Heart right ventricle (tissue), 16 donors: ENCODE measurements around the gene TSPAN18. TPM values are rescaled to one million over a fixed set of nuclear protein-coding genes. Genes with fewer than 3 reads are reported as not detected.

Experiments used
- ATAC-seq, 8 donors: fragments of 200-7000 bp; cut with Tn5 transposase; one replicate each; pipeline ENCODE4 v1.9.1; 2020; ENCODE audit warnings: mild to moderate bottlenecking in 8 of 8, moderate library complexity in 8 of 8, moderate number of reproducible peaks in 1 of 8
- DNase-seq, 2 donors: peaks; one replicate each; pipeline ENCODE4 v3.0.0-alpha.2; 2020
- H3K27ac ChIP-seq, 10 donors: fragments of 200-600 bp; sonication (generic) in 2 of 10; one replicate each; pipeline versions ENCODE4 v1.5.0 to v1.8.0; 2020 to 2022; ENCODE audit warnings: mild to moderate bottlenecking in 3 of 10
- H3K27me3 ChIP-seq, 7 donors: fragments of 200-600 bp; one replicate each; pipeline ENCODE4 v1.8.0; 2021 to 2022; ENCODE audit warnings: mild to moderate bottlenecking in 2 of 7
- H3K36me3 ChIP-seq, 9 donors: fragments of 200-600 bp; sonication (generic) in 1 of 9; one replicate each; pipeline versions ENCODE4 v1.5.0 to v1.8.0; 2020 to 2022; ENCODE audit warnings: mild to moderate bottlenecking in 2 of 9
- H3K4me1 ChIP-seq, 9 donors: fragments of 200-600 bp; sonication (generic) in 1 of 9; one replicate each; pipeline versions ENCODE4 v1.5.0 to v1.8.0; 2020 to 2022; ENCODE audit warnings: mild to moderate bottlenecking in 4 of 9
- H3K4me3 ChIP-seq, 10 donors: fragments of 200-600 bp; sonication (generic) in 2 of 10; one replicate each; pipeline versions ENCODE4 v1.5.0 to v1.8.0; 2020 to 2022; ENCODE audit warnings: mild to moderate bottlenecking in 7 of 10, moderate library complexity in 2 of 10
- H3K9me3 ChIP-seq, 11 donors: fragments of 200-600 bp in 10 of 11; sonication (generic) in 2 of 11; one replicate each; pipeline versions ENCODE4 v1.5.0 to v1.8.0; 2013 to 2022; ENCODE audit warnings: mild to moderate bottlenecking in 2 of 11, control low read depth in 1 of 11, moderate library complexity in 1 of 11
- CTCF ChIP-seq, 9 donors: fragments of 200-600 bp; sonication (generic) in 2 of 9; IDR thresholded peaks; one replicate each; pipeline versions ENCODE4 v1.5.0 to v1.8.0; 2021 to 2022; ENCODE audit warnings: antibody characterized with exemption in 9 of 9, mild to moderate bottlenecking in 5 of 9, moderate library complexity in 1 of 9
- WGBS, 2 donors: extraction: QIAGEN DNeasy Blood & Tissue Kit; methylation state at CpG; one replicate each; pipeline ENCODE4 v1.1.7; 2013; ENCODE audit warnings: inconsistent platforms in 1 of 2; 5-methylcytosine and 5-hydroxymethylcytosine counted together
- intact Hi-C, 10 donors: fragments of 100-400 bp; cut with DNase I; formaldehyde crosslinking; loops; one replicate each; pipeline versions ENCODE4 v1.11.1 to v1.14.2; 2022
- polyA plus RNA-seq, 2 donors: library from polyadenylated mRNA; stranded (reverse); fragments of 200-250 nt; gene quantifications; one replicate each; pipeline ENCODE4 v1.2.3, GENCODE V29; 2013
- total RNA-seq, 10 donors: library from RNA; stranded (reverse); fragmentation: NEBNext Ultra II Directional in 3 of 10; extraction: Animal tissue kit (Norgen Biotek cat#: 25700) in 3 of 10; gene quantifications; one replicate each; pipeline versions ENCODE4 v1.2.1 to v1.2.4, GENCODE V29; 2021 to 2023
- donor health status: Arrhythmogenic right ventricular cardiomyopathy.
- donor health status: ischemic (EF 13 %, LVEDD 7.1; RV severe dilation, severe dysfunction).
- donor health status: healthy with polysubstance abuse.
- donor health status: DM: no; HTN: yes; CAD: no.
- donor health status: DM: no; HTN: no; CAD: no.
- donor health status: ischemic (EF 25% LVEDD 6.9; RV normal size, moderate dysfunction).
- donor health status: ischemic (EF 25% LVEDD 5.7; RV mildly dilated, moderate dysfunction).
- donor health status: healthy.
- donor health status: DM: yes; HTN: yes; CAD: no.
- donor health status: Ischemic cardiomyopathy.
- donor health status: ischemic (EF 35%, LVEDD 5.7; RV mildly dilated, moderate dysfunction).
- donor health status: nonischemic (EF 11% LVEDD 7.7; RV severe dilation, severe dysfunction).
- donor health status: DM: yes; HTN: yes; CAD: no.
- donor health status: PGD.
- donor health status: ischemic (EF 29% LVEDD 5.4; RV normal size, mild dysfunction).
- donor health status: nonischemic (EF 23%, LVEDD 6.1; RV moderate dilation, normal function).

TSPAN18 gene
- total and polyA plus RNA-seq, 12 donors, result 37.7 to 140 (median 92.9) TPM

DNA sequence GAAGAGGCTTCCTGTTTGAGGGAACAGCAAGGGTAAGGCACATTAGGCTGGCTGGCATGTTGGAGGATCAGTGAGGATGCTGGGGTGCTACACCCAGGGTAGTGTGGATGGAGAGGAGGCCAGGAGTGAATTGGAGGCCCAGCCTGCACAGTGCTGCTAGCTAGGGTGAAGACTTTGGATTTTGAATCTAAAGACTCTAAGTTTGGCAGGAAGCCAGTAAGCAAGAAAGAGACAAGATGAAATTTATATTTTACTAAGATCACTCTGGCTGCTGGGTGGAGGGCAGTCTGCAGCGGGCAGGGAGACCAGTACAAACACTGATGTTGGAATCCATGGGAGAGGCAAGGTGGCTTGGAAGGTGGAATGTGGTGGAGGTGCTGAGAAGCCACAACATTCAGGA lies 43.6 kb downstream of the TSPAN18 start:
- ATAC-seq (no peak), DNase-seq (no peak)
- Histone ChIP-seq H3K36me3 (peaks cover 0 to 4% (median 0%) of the 10 kb centered on the region in 9 donors), H3K4me1 (peaks cover 31 to 85% (median 67%) of the 10 kb centered on the region in 9 donors), H3K9me3 (peaks cover 0 to 11% (median 3%) of the 10 kb centered on the region in 11 donors), H3K4me3 (no peak overlapping the region), H3K27ac (peak overlapping the region in 5 of 10 donors; percentile 2 to 87 (median 15)), H3K27me3 (no peaks in the 10 kb centered on the region)
- intact Hi-C loops, result loop anchor here in 3 of 10 donors (5.0 to 10.0 kb wide), 2 partner anchors 43 to 46 kb away; partner anchors contain the start of gene TSPAN18 (in 3 of the 3)
- 100% methylated on average over 1 of the region's 1 CpG for WGBS, 2 donors
- no peak for TF ChIP-seq CTCF (IDR thresholded peaks at IDR 0.05)

GRCh38 chr11:44771252-44771734 lies 44.5 kb downstream of the TSPAN18 start:
- peaks cover 0 to 11% (median 3%) of the 10 kb centered on the region in 11 donors for H3K9me3 ChIP-seq
- no peaks in the 10 kb centered on the region for H3K27me3 ChIP-seq
- ATAC-seq, result no peak
- TF ChIP-seq CTCF (IDR thresholded peaks at IDR 0.05), result no peak
- intact Hi-C loops, result loop anchor here in 3 of 10 donors (5.0 to 10.0 kb wide), 2 partner anchors 44 to 46 kb away; partner anchors contain the start of gene TSPAN18 (in 3 of the 3)
- H3K36me3 ChIP-seq, result peaks cover 0 to 4% (median 0%) of the 10 kb centered on the region in 9 donors
- peak overlapping the region in 3 of 10 donors; percentile 9 to 87 (median 50) for H3K27ac ChIP-seq
- no peak for DNase-seq
- no peak overlapping the region for H3K4me3 ChIP-seq
- peaks cover 30 to 85% (median 66%) of the 10 kb centered on the region in 9 donors for H3K4me1 ChIP-seq

DNA sequence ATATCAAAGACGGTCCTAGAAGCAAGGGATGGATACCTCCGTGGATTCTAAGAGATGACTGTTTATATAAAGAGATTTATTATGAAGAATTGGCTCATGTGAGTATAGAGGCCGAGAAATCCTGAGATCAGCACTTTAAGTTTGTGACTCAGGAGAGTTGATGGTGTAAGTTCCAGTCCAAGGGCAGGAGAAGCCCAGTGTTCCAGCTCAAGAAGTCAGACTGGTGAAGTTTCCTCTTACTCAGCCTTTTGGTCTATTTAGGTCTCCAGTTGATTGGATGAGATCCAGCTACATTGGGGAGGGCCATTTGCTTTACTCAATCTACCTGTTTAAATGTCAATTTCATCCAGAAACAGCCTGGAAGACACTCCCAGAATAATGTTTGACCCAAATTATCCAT lies 45.1 kb downstream of the TSPAN18 start:
- peaks cover 0 to 11% (median 3%) of the 10 kb centered on the region in 11 donors for H3K9me3 ChIP-seq
- DNase-seq (no peak), ATAC-seq (no peak)
- peaks cover 0 to 4% (median 0%) of the 10 kb centered on the region in 9 donors for H3K36me3 ChIP-seq
- H3K27me3 ChIP-seq, result no peaks in the 10 kb centered on the region
- TF ChIP-seq CTCF (IDR thresholded peaks at IDR 0.05), result no peak
- intact Hi-C loops, result loop anchor here in 3 of 10 donors (5.0 to 10.0 kb wide), 2 partner anchors 45 to 47 kb away; partner anchors contain the start of gene TSPAN18 (in 3 of the 3)
- H3K27ac ChIP-seq, result no peak overlapping the region
- H3K4me3 ChIP-seq, result no peak overlapping the region
- WGBS, 2 donors, result 89 to 94% methylated on average over 3 of the region's 3 CpGs
- peaks cover 26 to 85% (median 66%) of the 10 kb centered on the region in 9 donors for H3K4me1 ChIP-seq

DNA sequence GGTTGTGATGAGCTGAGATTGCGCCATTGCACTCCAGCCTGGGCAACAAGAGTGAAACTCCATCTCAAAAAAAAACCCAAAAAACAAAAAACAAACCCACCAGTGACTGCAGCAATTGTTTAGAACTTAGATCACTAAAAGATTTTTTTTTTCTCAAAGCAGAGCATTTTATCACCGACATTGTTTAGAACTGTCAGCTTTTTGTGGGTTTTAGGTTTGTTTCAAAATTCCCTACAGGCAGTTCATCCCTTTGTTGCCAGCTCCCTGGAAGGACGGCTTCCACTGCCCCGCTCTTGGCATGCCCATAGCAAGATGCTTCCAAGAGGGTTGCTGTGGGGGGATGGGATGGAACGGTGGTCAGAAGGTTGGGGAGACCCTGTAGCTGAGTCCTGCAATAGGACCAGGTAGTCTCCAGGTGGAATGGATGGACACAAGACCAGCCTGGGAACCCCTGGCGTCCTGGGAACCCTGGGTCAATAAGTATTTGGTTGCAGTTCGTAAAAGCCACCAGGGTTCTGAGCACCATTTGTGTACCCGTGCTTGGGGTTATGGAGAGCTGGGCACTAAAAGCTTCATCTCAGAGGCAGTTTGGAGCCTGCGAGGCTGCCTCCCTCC lies 46.7 kb downstream of the TSPAN18 start:
- 43 to 46% methylated on average over 9 of the region's 9 CpGs for WGBS, 2 donors
- ATAC-seq (peak in 4 of 8 donors; percentile 6 to 27 (median 20)), DNase-seq (no peak)
- Histone ChIP-seq H3K4me1 (peaks cover 26 to 90% (median 75%) of the 10 kb centered on the region in 9 donors), H3K9me3 (peaks cover 0 to 2% (median 0%) of the 10 kb centered on the region in 11 donors), H3K4me3 (no peak overlapping the region), H3K27me3 (no peaks in the 10 kb centered on the region), H3K27ac (peak overlapping the region; percentile 64 to 89 (median 82)), H3K36me3 (peaks cover 0 to under 1% (median 0%) of the 10 kb centered on the region in 9 donors)
- intact Hi-C loops, result loop anchor here in 3 of 10 donors (5.0 to 10.0 kb wide), 2 partner anchors 46 to 49 kb away; partner anchors contain the start of gene TSPAN18 (in 3 of the 3)
- no peak for TF ChIP-seq CTCF (IDR thresholded peaks at IDR 0.05)
